Gastroesophageal sphincter (tissue), 4 donors: Measurements from ENCODE around the gene DSG2. TPM values are rescaled to one million over a fixed set of nuclear protein-coding genes. Genes with fewer than 3 reads are reported as not detected.

Source experiments
- ATAC-seq: fragments of 150-250 bp; one replicate; pipeline ENCODE4 v1.9.1; 2016; ENCODE audit warnings: mild to moderate bottlenecking, moderate library complexity
- H3K27ac ChIP-seq, 4 donors: fragments of 200-600 bp; sonication (generic) in 3 of 4; 1 replicate in 3 of 4; 2 replicates in 1 of 4; pipeline ENCODE4 v1.5.1; 2016 to 2019
- H3K27me3 ChIP-seq: fragments of 200-600 bp; sonication (generic); one replicate; pipeline ENCODE4 v1.5.1; 2019
- H3K36me3 ChIP-seq, 2 donors: fragments of 200-600 bp; sonication (generic); one replicate each; pipeline ENCODE4 v1.5.1; 2019; ENCODE audit warnings: control low read depth in 1 of 2
- H3K4me1 ChIP-seq, 3 donors: fragments of 200-600 bp; sonication (generic); 1 replicate in 2 of 3; 2 replicates in 1 of 3; pipeline ENCODE4 v1.5.1; 2016 to 2019; ENCODE audit warnings: control low read depth in 2 of 3
- H3K4me3 ChIP-seq, 2 donors: fragments of 200-600 bp; sonication (generic); one replicate each; pipeline ENCODE4 v1.5.1; 2019; ENCODE audit warnings: mild to moderate bottlenecking in 1 of 2, moderate library complexity in 1 of 2
- H3K9me3 ChIP-seq, 3 donors: fragments of 200-600 bp; sonication (generic); one replicate each; pipeline ENCODE4 v1.5.1; 2017 to 2019; ENCODE audit warnings: control low read depth in 2 of 3
- EP300 ChIP-seq: sonication (generic); formaldehyde crosslinking; IDR thresholded peaks from one replicate; pipeline ENCODE4 v1.6.1; 2017; ENCODE audit warnings: antibody characterized with exemption, mild to moderate bottlenecking
- POLR2A ChIP-seq, 2 donors: fragments of 450-650 bp; IDR thresholded peaks; one replicate each; pipeline ENCODE4 v1.6.1; 2017; ENCODE audit warnings: antibody characterized with exemption in 2 of 2, mild to moderate bottlenecking in 2 of 2, moderate library complexity in 1 of 2
- POLR2AphosphoS5 ChIP-seq: sonication (generic); formaldehyde crosslinking; IDR thresholded peaks from one replicate; pipeline ENCODE4 v1.6.1; 2017; ENCODE audit warnings: antibody characterized with exemption
- WGBS, 2 donors: methylation state at CpG; one replicate each; pipeline ENCODE4 v1.1.5; 2018; ENCODE audit warnings: low coverage in 1 of 2; 5-methylcytosine and 5-hydroxymethylcytosine counted together
- total RNA-seq, 4 donors: library from RNA; depleted of rRNA; stranded (reverse); fragments of >200 nt; gene quantifications; one replicate each; pipeline ENCODE4 v1.1.0, GENCODE V29; 2016
- TF ChIP-seq, protein P1 (sequence below), 4 experiments: fragments of 200-600 bp in 2 of 4; fragments of 450-650 bp in 2 of 4; sonication (generic) in 1 of 4; IDR thresholded peaks; one replicate each; pipeline ENCODE4 v1.5.1; 2017 to 2019; ENCODE audit warnings: antibody characterized with exemption in 4 of 4, mild to moderate bottlenecking in 2 of 4, moderate library complexity in 2 of 4

DSG2 gene
- total RNA-seq, 4 donors from 2014 or later, result 1.4 to 11.4 (median 2.8) TPM

DNA sequence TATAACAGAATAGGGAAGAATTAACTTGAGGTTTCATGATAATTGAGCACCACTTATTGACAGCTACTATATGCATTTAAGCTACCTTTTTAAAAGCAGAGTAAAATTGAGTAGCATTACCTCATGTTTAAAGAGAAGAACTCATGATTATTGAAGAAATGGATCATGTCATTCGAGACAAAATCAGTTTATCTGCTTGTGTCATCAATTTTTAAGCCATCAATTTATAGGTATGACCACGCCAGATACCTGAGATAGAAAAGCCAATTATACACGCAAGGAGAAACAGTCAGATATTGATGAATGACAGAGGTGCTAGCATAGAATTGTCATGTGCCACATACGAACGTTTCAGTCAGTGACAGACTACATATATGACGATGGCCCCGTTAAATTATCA lies 28.4 kb downstream of the DSG2 start:
- no peak for ATAC-seq
- H3K36me3 ChIP-seq, result no peaks in the 10 kb centered on the region
- H3K27ac ChIP-seq, result no peak overlapping the region
- H3K4me3 ChIP-seq, result no peak overlapping the region
- no peaks in the 10 kb centered on the region for H3K27me3 ChIP-seq
- no peaks in the 10 kb centered on the region for H3K4me1 ChIP-seq
- WGBS, 2 donors, result 89% methylated on average over 5 to 7 of the region's 7 CpGs
- H3K9me3 ChIP-seq, result no peaks in the 10 kb centered on the region
- TF ChIP-seq EP300, result no peak
- no peak for TF ChIP-seq POLR2A (IDR thresholded peaks at IDR 0.05)
- no peak for TF ChIP-seq POLR2AphosphoS5
- TF ChIP-seq, protein P1, sequence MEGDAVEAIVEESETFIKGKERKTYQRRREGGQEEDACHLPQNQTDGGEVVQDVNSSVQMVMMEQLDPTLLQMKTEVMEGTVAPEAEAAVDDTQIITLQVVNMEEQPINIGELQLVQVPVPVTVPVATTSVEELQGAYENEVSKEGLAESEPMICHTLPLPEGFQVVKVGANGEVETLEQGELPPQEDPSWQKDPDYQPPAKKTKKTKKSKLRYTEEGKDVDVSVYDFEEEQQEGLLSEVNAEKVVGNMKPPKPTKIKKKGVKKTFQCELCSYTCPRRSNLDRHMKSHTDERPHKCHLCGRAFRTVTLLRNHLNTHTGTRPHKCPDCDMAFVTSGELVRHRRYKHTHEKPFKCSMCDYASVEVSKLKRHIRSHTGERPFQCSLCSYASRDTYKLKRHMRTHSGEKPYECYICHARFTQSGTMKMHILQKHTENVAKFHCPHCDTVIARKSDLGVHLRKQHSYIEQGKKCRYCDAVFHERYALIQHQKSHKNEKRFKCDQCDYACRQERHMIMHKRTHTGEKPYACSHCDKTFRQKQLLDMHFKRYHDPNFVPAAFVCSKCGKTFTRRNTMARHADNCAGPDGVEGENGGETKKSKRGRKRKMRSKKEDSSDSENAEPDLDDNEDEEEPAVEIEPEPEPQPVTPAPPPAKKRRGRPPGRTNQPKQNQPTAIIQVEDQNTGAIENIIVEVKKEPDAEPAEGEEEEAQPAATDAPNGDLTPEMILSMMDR (IDR thresholded peaks at IDR 0.05), result no peak

DNA sequence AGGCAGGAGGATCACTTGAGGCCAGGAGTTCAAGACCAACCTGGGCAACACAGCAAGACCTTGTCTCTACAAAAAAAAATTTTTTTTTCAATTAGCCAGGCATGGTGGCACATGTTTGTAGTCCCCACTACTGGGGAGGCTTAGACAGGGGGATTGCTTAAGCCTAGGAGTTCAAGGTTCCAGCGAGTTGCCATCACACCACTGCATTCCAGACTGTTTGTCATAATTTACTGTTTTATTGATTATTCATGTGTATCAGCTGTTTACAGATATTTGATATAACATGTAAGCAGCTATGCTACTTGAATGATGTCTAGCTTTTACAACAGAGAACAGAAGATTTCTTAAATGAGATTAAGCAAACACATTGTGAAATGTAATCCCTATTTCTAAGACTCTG lies 35.3 kb downstream of the DSG2 start:
- H3K4me1 ChIP-seq, result no peaks in the 10 kb centered on the region
- H3K9me3 ChIP-seq, result no peaks in the 10 kb centered on the region
- no peaks in the 10 kb centered on the region for H3K27me3 ChIP-seq
- TF ChIP-seq POLR2A (IDR thresholded peaks at IDR 0.05), result no peak
- no peak for TF ChIP-seq POLR2AphosphoS5
- no peak for TF ChIP-seq EP300
- TF ChIP-seq, protein P1 (IDR thresholded peaks at IDR 0.05), result no peak
- H3K27ac ChIP-seq, result no peak overlapping the region
- H3K4me3 ChIP-seq, result no peak overlapping the region
- ATAC-seq, result no peak
- 100% methylated on average over 1 of the region's 1 CpG; no CpG with 5 or more reads in 1 of the 2 donors for WGBS, 2 donors
- H3K36me3 ChIP-seq, result no peaks in the 10 kb centered on the region

DNA sequence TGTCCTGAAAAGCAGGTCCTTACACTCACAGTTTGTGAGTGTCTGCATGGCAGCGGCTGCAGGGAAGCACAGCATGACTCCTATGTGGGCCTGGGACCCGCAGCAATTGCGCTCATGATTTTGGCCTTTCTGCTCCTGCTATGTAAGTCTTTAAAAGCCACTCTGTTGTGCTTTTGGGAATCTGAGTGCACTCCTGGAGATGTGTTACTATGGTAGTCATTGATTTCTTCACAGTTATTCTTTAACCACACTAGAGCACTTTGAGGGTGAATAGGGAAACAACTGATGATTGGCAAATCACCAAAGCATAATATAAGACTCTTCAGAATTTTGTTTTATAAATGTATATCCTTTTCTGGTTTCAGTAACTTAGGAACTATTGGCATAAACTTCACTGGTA lies 40.9 kb downstream of the DSG2 start:
- Histone ChIP-seq H3K9me3 (no peaks in the 10 kb centered on the region), H3K4me3 (no peak overlapping the region), H3K27ac (no peak overlapping the region), H3K27me3 (no peaks in the 10 kb centered on the region), H3K36me3 (no peaks in the 10 kb centered on the region), H3K4me1 (no peaks in the 10 kb centered on the region)
- 88 to 100% methylated on average over 3 of the region's 3 CpGs for WGBS, 2 donors
- no peak for ATAC-seq
- TF ChIP-seq EP300, result no peak
- TF ChIP-seq, protein P1 (IDR thresholded peaks at IDR 0.05), result no peak
- no peak for TF ChIP-seq POLR2AphosphoS5
- no peak for TF ChIP-seq POLR2A (IDR thresholded peaks at IDR 0.05)

DNA sequence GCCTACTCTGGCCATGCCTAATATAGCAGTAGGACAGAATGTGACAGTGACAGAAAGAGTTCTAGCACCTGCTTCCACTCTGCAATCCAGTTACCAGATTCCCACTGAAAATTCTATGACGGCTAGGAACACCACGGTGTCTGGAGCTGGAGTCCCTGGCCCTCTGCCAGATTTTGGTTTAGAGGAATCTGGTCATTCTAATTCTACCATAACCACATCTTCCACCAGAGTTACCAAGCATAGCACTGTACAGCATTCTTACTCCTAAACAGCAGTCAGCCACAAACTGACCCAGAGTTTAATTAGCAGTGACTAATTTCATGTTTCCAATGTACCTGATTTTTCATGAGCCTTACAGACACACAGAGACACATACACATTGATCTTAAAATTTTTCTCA lies 48.5 kb downstream of the DSG2 start:
- TF ChIP-seq, protein P1 (IDR thresholded peaks at IDR 0.05), result no peak
- TF ChIP-seq POLR2AphosphoS5 (no peak), POLR2A (IDR thresholded peaks at IDR 0.05) (no peak), EP300 (no peak)
- ATAC-seq, result no peak
- Histone ChIP-seq H3K4me1 (no peaks in the 10 kb centered on the region), H3K36me3 (no peaks in the 10 kb centered on the region), H3K27me3 (no peaks in the 10 kb centered on the region), H3K9me3 (no peaks in the 10 kb centered on the region), H3K27ac (no peak overlapping the region), H3K4me3 (no peak overlapping the region)
- 74% methylated on average over 2 of the region's 2 CpGs; no CpG with 5 or more reads in 1 of the 2 donors for WGBS, 2 donors

DNA sequence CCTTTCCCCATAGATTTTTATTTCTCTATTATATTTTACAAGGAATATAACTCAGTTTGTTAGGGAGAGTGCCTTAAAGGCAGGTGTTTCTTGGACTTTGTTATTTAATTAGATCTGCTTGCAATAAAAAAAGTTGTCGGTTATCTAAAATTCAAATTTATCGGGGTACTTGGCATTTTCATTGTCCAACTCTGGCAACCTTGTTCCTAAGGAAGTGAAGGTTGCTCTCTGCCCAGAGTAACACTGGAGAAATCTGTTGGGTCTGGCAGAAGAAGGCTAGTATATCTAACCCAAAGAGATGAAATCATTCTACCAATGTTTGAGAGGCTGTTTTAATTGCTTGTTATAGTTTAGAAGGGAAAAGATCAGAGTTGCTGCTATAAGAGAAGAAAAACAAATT lies 50.9 kb downstream of the DSG2 start:
- 82 to 100% methylated on average over 2 of the region's 2 CpGs for WGBS, 2 donors
- H3K9me3 ChIP-seq, result no peaks in the 10 kb centered on the region
- H3K36me3 ChIP-seq, result no peaks in the 10 kb centered on the region
- no peak for ATAC-seq
- H3K4me3 ChIP-seq, result no peak overlapping the region
- TF ChIP-seq EP300, result no peak
- no peak for TF ChIP-seq POLR2AphosphoS5
- TF ChIP-seq, protein P1 (IDR thresholded peaks at IDR 0.05), result no peak
- no peak for TF ChIP-seq POLR2A (IDR thresholded peaks at IDR 0.05)
- no peaks in the 10 kb centered on the region for H3K27me3 ChIP-seq
- no peak overlapping the region for H3K27ac ChIP-seq
- no peaks in the 10 kb centered on the region for H3K4me1 ChIP-seq
